ENCODE data around the gene HS3ST4.

The HS3ST4 gene

DNA sequence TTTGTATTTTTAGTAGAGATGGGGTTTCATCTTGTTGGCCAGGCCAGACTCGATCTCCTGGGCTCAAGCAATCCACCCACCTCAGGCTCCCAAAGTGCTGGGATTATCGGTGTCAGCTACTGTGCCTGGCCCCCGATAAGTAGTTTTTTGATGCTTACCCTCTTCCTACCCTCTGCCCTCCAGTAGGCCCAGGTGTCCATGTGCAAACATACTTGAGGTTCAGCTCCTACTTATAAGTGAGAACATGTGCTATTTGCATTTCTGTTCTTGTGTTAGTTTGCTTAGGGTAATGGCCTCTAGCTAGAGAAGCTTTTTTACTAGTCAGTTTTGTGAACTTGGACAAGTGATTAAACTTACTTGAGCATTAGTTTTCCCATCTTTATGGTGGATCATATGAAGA is 136.8 kb downstream of the HS3ST4 start:
- DNase-seq: no peak

DNA sequence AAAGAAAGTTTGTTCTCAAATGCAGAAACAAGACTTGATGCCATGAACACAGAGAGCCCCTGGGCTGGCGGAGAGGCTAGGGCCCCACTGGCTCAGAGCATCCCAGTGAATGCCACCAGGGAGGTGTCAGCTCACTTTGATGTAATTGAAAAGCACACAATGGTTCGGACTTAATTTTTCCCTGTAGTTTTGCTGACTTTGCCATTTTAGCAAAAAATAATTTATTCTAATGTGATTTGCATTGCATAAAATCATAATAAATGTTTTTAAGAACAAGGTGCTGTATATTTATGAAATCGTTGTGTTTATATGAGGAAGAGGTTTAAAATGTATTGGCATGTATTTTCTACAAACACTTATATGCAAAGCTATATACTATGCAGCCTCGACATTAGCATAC is 140.5 kb downstream of the HS3ST4 start:
- DNase-seq: no peak

DNA sequence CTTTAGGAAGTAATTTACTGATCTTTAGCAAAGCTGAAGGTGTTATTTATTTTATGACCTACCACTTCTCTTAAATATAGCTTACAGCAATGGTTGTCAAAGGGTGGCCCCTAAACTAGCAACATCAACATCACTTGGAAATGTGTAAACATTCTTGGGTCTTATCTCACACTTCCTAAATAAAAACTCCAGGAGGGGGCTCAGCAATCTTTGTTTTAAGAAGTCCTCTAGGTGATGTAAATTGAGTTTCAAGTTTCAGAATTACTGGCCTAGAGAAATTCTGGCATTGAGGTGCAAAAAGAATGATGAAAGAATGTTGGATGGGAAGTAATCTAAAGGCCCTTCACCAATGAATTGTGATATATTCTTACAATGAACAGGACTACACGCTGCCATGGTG is 142.3 kb downstream of the HS3ST4 start:
- DNase-seq: no peak

DNA sequence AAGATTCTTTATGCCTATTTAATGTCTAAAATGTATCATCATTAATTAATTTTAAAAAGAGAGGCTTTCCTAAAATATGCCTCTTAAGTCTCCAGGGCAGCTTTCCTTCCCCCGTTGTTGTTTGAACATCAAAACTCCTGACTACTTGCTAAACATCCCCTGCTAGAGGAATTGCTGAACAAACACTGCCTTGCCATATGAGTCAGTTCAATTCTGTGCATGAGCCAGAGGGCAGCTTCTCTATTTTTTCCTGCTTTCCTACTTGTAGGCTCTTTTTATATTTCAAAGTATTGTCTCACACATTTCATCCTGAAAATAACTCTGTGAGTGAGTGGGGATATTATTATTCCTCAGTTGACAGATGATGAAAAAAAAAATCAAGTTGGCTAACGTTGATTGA is 143.4 kb downstream of the HS3ST4 start:
- DNase-seq: no peak

DNA sequence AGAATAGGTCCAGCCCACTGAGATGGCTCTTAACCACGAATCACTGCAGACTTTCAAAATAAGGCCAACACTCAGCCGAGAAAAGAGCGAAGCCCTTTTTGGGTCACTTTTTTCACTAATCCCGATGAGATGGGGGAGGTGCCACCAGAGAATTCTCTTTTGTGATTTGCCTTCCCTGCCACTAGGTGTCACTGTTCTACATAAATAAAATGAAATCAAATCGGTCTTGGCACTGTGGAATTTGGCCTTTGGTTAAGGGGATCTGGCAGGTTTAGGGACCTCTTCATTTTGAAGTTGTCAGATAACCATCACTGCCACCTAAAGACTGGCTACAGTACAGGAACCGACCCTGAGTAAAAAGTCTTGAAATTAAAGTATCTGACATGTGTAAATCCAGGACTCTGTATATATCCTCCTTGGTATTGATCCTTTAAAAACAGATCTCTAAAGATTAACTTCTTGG is 147.0 kb downstream of the HS3ST4 start:
- peak; percentile 61 for DNase-seq

DNA sequence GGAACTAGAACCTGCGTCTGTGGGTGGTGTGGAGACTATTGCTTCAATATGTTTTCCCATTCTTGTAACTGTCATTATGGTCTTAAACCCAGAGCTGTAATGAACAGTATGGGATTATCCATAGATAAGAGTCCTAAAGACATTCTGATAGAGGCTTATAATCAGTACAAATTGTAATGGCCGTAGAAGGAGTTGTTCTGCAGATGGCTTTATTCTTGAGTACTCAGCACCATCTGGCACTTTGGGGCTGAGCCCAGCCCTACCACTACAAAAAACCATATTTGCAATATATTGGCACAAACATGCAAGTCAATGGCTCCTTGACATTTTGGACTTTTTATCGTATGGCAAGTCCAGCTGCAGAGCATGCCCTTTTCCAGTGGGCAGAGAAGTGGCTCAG is 150.0 kb downstream of the HS3ST4 start:
- no peak for DNase-seq

DNA sequence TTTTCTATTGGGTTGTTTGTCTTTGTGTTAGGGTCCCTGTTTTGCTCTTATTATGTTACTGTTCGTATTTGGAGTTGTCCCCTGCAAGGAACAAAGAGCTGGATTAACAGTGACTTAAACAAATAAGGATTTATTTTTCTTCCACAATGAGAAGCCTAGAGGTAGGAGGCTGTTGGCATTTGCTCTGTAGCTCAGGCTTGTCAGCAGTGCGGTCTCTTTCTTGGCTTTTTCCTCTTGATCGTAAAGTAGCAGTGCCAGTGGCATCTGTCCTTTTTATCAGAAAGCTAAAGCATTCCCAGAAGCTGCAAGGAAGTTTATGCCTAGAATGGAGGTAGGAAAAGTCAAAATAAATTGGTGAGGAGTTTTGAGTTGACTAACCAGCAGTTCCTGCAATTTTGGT is 154.1 kb downstream of the HS3ST4 start:
- no peak for DNase-seq

DNA sequence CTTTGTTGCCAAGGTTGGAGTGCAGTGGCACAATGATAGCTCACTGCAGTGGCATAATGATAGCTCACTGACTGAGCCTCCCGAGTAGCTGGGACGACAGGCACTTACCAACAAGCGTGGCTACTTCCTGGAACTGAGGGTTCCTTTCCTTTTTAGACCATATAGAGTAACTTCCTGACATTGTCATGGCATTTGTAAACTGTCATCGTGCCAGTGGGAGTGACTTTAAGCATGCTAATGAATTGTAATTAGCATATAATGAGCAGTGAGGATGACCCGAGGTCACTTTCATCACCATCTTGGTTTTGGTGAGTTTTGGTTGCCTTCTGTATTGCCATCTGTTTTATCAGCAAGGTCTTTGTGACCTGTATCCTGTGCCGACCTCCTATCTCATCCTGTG is 162.4 kb downstream of the HS3ST4 start:
- no peak for DNase-seq

DNA sequence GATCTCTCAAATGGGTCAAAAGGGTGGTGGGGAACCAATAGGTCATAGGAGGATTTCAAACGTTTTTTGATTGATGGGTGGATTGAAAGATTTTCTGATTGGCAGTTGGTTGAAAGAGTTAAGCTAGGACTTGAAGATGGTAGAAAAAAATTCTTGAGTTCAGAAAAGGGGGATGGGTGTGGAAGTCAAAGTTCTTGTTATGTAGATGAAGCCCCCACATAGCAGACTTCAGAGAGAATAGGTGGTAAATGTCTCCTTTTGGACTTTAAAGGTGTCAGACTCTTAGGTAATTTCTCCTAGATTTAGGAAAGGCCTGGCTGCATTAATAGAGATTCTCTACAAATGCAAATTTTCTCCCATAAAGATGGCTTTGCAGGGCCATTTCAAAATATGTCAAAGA is 163.3 kb downstream of the HS3ST4 start:
- no peak for DNase-seq

DNA sequence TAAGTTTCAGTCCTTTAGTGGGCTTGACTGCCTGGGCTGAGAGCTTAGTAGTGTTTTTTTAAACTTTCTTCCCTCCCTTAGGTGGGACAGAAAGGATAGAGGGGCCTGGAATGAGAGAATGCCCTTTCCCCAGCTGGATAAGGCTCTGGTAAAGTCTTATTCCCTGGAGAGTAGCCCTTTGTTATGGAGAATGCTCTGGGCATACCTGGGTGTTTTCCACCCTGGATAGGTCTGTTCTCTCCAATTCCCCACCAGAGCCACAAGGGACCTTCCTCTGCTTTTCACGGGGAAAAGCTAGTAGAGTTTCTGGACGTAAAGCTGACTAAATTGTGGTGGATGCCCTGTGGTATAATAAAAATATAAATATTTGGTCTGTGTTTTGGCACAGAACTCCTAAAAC is 164.1 kb downstream of the HS3ST4 start:
- DNase-seq: no peak

DNA sequence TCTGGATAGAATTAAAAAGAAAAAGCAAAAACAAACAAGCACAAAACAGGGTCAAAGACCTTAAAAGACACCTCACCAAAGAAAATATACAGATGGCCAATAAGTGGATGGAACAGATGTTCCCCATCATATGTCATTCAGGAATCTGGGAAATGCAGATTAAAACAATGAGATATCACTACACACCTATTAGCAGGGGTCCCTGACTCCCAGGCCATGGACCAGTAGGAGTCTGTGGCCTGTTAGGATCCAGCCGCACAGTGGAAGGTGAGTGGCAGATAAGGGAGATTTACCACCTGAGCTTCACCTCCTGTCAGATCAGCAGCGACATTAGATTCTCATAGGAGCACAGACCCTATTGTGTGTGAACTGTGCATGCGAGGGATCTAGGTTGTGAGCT is 167.9 kb downstream of the HS3ST4 start:
- DNase-seq: no peak

DNA sequence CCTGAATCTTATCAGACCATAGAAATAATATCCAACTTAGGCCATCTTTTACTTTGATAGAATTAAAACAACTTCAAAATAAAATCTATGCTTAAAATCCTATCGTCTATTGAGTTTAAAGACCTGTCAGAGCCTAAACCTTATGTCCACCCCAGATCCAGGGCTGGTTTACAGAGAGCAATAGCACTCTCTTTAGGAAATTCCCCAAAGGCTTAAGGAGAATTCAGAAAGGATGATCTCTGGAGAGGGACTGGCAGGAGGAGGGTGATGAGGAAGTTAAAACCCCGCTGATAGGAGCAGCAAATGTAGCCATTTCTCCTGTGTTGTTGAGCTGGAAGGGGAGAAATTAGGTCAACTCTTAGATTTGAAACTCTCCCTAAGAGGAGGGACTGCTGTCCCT is 175.3 kb downstream of the HS3ST4 start:
- no peak for DNase-seq

DNA sequence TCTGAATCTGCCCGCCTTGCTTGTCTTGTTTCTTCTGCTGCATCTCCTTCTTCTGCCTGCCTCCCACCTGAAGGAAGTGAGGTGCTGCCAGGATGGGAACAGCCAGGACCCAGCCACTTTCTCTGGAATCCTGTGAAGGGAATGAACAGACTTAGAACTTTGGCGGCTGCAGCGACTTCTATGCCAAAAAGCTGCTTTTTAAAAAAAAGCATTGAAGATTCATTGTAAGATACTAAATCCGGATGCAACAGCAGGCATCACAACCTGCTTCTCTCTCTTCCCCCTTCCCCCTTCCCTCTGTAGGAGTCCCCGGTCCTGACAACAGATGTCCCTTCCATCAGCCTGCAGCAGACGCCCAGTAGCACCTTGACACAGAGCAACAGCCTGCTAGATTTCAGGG is 176.3 kb downstream of the HS3ST4 start:
- no peak for DNase-seq

DNA sequence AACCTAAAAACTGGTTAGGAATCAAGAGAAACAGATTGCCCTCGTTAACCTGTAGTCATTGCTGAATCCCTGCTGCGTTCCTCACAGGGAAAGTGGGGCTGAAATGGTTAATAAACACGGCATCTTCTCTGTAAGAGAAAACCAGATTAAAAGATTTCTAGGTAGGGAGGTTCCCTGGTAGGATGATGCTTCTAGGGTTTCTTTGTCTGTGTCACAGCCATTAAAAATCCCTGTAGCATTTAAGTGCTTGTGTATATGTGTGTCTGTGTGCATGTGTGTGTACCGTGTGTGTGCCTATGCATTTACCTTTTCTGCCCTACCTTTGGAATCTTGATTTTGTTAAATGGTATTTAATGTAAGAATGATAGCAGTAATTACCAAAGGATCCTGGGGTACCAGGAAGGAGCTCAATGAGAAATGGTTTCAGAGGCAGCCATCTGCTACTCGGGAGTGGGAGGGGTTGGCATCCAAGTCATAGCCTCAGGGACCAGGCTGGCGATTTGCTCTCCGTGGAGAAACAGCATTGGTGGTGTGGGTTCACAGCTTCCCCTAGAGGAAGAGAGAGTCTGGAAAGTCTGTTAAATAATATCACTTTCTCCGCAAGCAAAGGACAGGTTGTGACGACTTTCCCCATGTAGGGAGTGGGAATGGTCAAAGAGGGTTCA is 177.1 kb downstream of the HS3ST4 start:
- DNase-seq: no peak

DNA sequence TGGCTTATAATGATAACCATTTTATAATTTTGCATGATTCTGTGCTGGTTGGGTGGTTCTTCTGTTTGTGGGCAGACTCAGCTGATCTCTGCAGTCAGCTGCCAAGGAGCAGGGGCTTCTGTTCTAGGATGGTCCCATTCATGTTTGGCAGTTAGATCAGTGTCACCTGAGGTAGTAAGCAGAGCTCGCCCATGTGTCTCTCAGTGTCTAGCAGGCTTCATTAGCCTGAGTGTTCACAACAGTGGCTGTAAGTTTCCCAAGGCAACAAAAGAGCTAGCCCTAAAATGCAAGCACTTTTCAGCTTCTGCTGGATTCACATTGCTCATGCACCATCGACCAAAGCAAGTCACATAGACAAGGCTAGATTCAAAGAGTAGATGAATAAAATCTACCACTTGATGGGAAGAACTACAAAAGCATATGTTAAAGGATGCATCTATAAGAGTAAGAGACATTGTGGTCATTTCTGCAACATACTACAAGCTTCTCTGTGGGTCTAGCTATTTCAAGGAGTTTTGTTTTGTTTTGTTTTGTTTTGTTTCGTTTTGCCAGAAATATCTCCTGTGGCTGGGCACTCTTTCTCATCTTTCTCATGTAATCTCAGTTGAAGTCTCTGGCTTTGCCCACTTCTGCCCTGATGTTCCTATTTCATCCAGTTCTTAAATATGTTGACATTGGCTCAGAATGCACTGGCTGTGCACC is 180.8 kb downstream of the HS3ST4 start:
- no peak for DNase-seq

DNA sequence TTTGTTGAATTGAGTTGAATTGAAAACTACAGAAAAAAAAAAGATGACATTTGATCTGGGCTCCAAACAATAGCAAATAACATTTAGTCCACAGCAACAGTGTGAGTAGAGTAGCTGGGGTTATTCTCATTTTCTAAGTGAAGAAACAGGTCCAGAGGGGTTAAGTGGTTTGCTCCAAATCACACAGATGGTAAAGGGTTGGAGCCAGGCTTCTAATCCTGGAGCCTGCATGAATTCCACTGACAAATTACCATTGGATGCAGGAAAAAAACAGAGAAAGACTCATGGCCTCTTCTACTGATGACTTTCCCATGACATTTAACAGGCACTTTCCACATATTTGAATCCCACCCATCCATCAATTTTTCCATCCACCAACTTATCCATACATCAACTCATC is 182.4 kb downstream of the HS3ST4 start:
- DNase-seq: no peak

DNA sequence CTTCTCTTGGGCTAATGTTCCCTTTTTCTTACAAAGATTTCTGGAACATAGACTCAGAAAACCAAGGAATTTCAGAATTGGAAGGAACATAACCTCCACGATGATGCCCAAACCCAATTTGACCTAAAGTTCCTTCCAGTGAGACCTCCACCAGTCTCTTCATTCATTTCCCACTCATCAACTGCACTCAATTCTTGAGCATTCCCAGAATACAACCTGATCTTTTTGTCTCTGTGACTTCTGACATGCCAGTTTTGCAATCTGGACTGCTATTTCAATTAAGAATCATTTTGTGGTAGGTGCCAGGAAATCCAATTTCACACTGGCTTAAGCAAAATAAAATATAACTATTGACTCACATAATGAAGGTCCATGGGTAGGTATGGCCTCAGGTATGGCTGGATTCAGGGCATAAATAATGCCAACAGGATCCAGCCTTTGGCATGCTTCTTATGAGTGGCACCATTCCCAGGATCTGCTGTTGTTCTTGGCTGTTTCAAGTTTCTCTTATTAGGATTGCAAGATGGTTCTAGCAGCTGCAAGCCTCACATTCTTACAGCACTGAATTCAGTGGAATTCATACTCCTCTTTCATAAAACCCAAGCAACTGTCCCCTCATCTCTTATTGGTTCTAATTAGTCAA is 184.3 kb downstream of the HS3ST4 start:
- DNase-seq: no peak

DNA sequence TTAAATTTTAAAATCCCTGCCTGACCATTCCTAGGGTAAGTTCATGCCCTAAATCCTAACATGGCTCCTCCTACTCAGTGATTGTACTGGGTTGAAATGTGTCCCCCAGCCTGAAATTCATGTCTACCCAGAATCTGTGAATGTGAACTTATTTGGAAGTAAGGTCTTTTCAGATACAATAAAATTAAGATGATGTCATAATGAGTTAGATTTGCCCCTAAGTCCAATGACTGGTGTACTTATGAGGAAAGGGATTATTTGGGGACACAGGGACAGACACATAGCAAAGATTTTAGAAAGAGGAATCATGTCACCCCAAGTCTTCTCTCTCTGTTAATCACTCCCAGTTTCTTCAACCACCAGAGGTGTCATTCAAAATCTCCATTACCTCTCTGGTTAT is 185.3 kb downstream of the HS3ST4 start:
- no peak for DNase-seq

DNA sequence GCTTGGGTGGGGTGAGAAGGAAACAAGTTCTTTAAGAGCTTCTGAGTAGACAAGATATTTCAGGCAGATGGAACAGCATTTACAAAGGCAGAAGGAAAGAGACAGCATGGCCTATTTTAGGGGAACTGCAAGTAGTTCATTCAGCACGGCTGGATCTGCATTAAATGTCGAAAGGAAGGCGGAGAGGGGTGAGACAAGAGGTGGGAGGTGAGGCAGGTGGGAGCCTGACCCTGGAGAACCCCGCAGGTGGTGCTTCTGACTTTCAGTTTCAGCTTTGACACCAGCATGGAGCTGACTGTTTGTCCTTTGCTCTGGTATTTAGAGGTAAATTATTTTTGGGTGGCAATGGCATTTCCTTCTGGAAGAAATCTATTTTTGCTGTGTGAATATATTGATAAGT is 194.8 kb downstream of the HS3ST4 start:
- DNase-seq: no peak

DNA sequence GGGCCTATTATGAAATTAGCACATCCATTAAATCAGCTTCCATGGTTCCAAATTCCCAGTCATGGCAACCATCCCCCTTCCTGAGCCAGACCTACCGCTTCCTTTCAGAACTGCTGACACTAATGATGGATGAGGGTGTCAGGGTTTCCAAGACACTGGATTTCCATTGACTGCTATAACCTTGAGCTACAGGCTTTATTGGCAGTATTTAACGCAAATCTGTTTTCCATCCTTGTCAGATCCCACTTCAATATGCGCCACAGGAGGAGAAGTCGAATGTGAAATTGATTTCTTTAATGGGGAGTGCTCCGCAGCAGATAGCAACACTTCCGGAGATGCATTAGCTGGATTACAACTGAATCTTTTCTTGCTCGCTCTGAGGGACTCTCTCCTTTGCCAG is 197.1 kb downstream of the HS3ST4 start:
- DNase-seq: no peak

DNA sequence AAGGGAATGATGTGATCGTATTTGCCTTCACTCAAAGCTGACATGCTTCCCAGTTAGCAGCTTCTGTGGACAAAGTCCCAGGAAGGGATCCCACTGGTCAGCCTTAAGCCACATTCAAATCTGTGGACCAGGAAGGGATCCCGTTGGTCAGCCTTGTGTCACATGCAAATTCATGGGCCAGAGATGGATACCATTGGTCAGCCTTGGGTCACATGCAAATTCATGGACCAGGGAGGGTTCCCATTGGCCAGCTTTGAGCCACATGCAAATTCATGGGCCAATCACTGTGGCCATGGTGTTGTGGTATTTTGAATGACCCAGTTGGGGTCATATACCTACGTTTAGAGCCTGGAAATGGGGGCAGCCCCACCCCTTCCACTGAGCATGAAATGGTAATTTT is 201.6 kb downstream of the HS3ST4 start:
- no peak for DNase-seq

DNA sequence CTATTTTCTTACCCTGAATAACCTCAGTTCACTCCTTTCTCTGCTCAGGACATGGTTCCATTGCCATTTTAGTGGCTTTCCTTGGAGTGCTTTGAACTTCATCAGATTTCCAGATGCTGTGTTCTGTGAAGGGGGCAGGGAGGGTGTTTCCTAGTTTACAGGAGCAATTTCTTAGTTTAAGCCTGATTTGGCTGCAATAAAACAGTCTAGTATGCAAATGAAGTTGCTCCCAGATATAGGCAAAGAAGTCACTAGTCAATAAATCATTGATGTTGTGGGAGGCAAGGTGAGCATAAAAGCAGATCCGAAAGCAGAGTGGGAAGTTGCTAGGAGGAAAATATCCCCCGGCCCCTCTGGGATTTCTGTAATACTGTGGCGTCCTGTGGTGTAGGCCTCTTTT is 202.3 kb downstream of the HS3ST4 start:
- DNase-seq: no peak

DNA sequence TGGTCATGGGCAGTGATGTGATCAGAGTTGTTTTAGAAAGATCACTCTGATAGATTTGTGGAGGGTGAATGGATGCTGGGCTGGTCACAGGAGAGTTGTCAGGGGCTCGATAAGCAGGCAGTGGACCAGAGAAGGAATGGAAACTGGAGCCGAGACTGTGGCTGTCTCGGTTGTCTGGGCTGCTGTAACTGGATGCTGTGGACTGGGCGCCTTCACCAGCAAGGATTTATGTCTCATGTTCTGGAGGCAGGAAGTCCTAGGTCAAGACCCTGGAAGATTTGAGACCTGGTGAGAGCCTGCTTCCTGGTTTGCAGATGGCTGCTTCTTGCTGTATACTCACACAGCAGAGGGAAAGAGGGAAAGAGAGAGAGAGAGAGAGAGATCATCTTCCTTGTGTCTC is 203.6 kb downstream of the HS3ST4 start:
- DNase-seq: no peak

DNA sequence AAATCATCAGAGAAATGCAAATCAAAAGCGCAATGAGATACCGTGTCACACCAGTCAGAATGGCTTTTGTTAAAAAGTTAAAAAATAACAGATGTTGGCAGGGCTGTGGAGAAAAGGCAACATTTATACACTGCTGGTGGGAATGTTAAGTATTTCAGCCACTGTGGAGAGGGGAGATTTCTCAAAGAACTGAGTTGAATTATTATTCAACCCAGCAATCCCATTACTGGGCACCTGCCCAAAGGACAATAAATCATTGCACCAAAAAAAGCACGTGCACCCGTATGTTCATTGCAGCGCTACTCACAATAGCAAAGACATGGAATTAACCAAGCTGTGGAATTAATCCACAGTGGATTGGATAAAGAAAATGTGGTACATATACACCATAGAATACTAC is 204.7 kb downstream of the HS3ST4 start:
- no peak for DNase-seq

DNA sequence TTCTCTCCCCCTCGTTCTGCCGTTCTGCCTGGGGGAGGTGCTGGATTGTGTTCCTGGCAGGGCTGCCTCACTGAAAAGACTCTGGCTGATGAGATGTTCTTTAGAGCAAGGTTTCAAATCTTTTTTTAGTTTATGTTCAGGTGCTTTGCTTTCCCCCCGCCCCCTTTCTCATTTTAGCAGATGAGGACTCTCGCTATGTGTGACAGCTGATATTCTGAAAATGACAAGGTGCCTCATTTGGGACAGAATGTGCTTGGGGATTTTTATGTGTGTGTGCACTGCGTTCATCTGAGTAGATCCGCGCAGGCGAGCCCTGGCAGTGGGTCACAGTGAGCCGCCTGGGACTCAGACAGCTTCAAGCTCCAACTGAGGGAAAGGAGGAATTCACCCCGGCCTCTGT is 205.9 kb downstream of the HS3ST4 start:
- DNase-seq: no peak
